GM12865 (cell line): ENCODE measurements around the gene TIAM1.

Source experiments
- DNase-seq: peaks from one replicate; pipeline ENCODE4 v3.0.0; 2010; ENCODE audit warnings: low read depth
- H3K4me3 ChIP-seq: 2 replicates; pipeline ENCODE4 v1.5.1; 2011; ENCODE audit warnings: mild to moderate bottlenecking, low read depth, low read length, control low read depth
- CTCF ChIP-seq: IDR thresholded peaks from 2 replicates; pipeline ENCODE4 v1.5.1; 2011; ENCODE audit warnings: low read length, control low read depth, low read depth, inconsistent platforms; ENCODE audit not compliant: insufficient read depth; ENCODE audit errors: missing control alignments

The TIAM1 gene

GRCh38 chr21:31339721-31340120 is 4.3 kb downstream of the TIAM1 start:
- no peak overlapping the region for H3K4me3 ChIP-seq
- no peak for TF ChIP-seq CTCF
- DNase-seq, result no peak

DNA sequence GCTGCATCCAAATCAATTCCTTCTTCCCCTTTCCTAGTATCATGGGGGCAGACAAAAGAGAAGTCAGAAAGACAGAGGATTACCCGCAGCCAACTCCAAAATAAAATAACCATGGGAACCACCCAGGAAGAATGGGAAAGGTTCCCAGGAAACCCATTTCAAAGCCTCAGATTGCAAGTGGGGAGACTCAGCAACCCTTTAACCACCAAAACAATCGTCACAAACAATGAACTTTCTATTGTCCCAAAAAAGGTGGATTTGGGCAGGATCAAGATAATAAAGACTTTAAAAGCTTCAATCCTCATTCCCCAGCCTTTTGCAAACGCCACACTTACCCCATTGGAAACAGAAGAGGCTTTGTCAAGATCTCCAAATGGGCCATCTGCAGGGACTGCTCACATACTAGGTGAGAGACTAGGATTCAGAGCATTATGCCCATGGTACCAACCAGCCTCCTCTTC is 5.1 kb downstream of the TIAM1 start:
- H3K4me3 ChIP-seq, result no peak overlapping the region
- no peak for TF ChIP-seq CTCF
- DNase-seq, result no peak

GRCh38 chr21:31337996-31338907 is 5.8 kb downstream of the TIAM1 start:
- TF ChIP-seq CTCF, result no peak
- H3K4me3 ChIP-seq, result no peak overlapping the region

GRCh38 chr21:31337086-31337485 is 7.0 kb downstream of the TIAM1 start:
- no peak for TF ChIP-seq CTCF

More at GRCh38 chr21:31337996-31338907, 5.8 kb downstream of the TIAM1 start:
- DNase-seq, result no peak

DNA sequence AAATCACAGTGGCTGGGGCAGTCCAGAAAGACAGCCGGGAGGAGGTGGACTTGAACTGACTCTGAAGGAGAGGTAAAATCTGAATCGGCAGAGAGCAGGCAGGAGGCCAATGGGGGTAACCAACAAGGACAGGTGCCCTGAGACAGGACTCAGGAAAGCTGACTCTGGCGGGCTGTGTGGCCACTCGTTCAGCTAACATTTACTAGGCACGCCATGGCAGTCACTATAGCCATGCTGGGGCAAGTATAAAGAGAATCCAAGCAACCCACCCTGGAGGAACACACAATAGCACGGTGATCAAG is 7.4 kb downstream of the TIAM1 start:
- no peak overlapping the region for H3K4me3 ChIP-seq
- no peak for DNase-seq
- TF ChIP-seq CTCF, result no peak

More at GRCh38 chr21:31337086-31337485, 7.0 kb downstream of the TIAM1 start:
- DNase-seq, result no peak
- no peak overlapping the region for H3K4me3 ChIP-seq

GRCh38 chr21:31335957-31336738 is 7.9 kb downstream of the TIAM1 start:
- no peak for TF ChIP-seq CTCF
- DNase-seq, result peak; percentile 27
- H3K4me3 ChIP-seq, result no peak overlapping the region
